NOMO-1 (cell line): ENCODE results near the gene PDHB.
"Not testable (repeated sequence)": the region's sequence is repeated elsewhere in the genome, so short reads cannot be mapped to it uniquely, and the experiment has no call there.

Experiments
- DNase-seq, 2 experiments: peaks; one replicate each; lab custom pipeline; 2025; ENCODE audit not compliant: unreplicated experiment in 2 of 2; lab: John Stamatoyannopoulos, UW

PDHB gene

GRCh38 chr3:58440996-58441355 lies 7.3 kb upstream of the PDHB start:
- not testable (repeated sequence) for DNase-seq

DNA sequence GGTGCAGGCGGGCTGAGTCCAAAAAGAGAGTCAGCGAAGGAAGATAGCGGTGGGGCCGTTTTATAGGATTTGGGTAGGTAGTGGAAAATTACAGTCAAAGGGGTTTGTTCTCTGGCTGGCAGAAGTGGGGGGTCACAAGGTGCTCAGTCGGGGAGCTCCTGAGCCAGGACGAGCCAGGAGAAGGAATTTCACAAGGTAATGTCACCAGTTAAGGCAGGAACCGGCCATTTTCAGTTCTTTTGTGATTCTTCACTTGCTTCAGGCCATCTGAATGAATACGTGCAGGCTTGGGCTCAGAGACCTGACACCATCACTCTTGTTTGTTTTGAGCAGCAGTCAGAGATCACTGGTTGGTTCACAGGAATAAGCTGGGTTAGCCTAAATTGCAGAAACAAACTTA lies 3.6 kb upstream of the PDHB start:
- DNase-seq, result not testable (repeated sequence)

GRCh38 chr3:58434990-58435389 lies 1.4 kb upstream of the PDHB start:
- DNase-seq, result no peak

DNA sequence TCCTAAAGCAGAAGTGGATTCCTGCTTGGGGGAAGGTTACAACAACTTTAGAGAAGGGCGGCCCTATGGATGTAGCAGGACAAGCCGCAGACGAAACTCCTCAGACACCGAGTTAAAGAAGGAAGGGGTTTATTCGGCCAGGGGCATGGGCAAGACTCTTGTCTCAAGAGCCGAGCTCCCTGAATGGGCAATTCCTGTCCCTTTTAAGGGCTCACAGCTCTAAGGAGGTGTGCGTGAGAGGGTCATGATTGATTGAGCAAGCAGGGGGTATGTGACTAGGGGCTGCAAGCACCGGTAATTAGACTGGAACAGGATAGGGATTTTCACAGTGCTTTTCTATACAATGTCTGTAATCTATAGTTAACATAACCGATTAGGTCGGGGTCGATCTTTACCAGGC lies 879 bp upstream of the PDHB start:
- no peak for DNase-seq

GRCh38 chr3:58434168-58434504 lies 504 bp upstream of the PDHB start:
- DNase-seq, result no peak

DNA sequence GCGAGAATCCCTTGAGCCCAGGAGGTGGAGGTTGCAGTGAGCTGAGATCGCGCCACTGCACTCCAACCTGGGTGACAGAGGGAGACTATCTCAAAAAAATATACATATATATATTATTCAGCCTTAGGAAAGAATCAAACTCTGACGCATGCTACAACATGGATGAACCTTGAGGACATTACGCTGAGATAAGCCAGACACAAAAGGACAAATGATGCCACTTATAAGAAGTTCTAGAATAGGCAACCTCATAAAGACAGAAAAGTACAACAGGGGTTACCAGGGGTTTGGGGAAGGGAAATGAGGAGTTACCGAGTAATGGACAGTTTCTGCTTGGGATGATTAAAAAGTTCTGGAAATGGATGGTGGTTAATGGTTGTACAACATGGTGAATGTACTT lies 727 bp downstream of the PDHB start:
- DNase-seq, result no peak

- no peak for DNase-seq
These were observed 4.0 kb downstream of the PDHB start for GRCh38 chr3:58429657-58430056.

DNA sequence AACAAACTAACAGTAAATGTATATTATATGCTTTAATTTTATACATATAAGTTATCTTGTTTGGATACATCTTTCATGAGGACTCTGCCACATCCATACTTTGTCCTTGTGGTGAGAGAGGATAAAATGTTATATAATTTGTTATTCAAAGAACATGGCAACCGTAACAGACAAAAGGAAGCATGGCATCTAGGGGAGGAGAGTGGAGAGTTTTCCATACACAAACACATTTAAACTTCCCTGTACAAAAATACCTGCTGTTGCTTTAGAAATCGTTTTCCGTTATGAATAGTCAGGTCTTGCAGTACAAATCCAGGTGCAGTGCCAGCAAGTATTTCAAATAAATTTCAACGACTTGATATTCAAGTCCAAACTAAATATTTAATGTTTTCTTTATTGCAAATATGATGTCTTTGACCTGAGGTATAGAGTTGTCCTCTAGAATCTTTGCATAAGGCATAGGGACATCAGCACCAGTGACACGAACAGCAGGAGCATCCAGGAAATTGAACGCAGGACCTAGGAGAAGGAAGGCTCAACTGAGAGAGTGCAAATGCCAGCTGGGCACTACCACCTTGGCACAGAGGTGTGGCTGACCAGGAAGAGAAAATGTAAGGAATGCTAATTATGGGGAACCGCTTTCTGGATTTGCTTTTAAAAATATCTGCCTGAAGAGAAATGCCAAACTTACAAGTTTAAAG lies 5.8 kb downstream of the PDHB start:
- DNase-seq, result no peak

DNA sequence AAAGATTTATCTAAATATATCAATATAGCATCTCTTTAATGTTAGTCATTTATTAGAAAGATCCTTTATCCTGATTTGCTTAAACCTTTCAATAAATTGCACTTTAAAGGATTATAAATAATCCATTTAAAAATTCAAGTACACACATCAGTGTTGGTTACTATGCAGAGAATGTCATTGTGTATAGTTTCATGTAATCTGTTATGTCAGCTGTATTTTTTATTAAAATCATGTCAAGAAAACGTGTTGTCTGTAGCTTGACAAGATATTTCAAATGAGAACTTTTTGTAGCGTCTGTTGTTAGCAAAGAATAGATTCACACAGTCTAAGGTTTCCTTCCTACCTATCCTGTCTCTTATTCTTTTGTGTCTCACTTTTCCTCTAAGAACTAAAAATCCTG lies 7.8 kb downstream of the PDHB start:
- no peak for DNase-seq

DNA sequence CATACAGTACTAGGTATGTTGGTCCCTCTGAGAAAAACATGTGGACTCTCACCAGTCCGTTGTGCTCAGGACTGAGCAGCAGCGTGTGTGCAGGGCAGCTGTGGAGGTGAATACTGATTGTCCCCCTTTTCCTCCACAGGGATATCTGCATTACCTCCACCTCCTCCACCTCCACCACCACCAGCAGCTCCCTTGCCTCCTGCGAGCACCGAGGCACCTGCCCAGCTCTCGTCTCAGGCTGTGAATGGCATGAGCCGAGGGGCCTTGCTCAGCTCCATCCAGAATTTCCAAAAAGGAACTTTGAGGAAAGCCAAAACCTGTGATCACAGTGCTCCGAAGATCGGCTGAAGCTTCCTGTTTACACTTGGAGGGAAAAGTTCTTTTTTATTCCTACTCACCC lies 9.0 kb downstream of the PDHB start:
- DNase-seq, result no peak

GRCh38 chr3:58422756-58423325 lies 10.8 kb downstream of the PDHB start:
- no peak for DNase-seq

GRCh38 chr3:58421004-58421403 lies 12.6 kb downstream of the PDHB start:
- DNase-seq, result no peak

DNA sequence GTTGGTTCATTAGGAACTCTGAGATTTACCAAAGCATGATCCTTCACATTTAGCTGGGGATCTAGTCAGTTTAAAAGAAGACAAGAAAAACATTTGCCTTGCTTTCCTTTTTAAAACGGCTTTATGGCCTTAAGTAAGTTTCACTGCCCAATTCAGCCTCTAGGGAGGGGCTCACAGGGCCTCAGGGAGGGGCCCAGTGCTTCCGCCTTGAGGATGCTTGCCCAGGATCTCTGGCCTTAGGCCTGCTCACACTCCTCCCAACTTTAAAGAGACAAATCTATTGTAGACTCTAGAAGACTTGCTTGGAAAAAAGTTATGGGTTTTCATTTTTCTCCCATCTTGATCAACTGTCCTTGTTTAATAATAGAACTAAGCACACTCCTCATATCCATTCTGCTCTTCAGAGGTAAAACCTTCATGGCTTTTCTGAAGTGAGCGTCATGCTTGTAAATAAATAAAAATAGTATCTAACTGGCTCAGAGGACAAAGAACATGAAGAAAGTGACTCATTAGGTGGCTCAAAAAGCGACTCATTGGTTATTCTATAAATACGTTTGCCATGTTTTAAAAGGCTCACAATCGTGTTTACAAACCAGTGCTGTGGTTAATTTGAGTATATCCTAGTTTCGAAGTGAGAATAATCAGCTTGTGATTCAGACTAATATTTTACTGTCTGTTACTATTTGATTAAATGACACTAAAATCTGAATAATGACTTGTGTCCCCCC lies 13.7 kb downstream of the PDHB start:
- no peak for DNase-seq

GRCh38 chr3:58418227-58418626 lies 15.4 kb downstream of the PDHB start:
- no peak for DNase-seq

DNA sequence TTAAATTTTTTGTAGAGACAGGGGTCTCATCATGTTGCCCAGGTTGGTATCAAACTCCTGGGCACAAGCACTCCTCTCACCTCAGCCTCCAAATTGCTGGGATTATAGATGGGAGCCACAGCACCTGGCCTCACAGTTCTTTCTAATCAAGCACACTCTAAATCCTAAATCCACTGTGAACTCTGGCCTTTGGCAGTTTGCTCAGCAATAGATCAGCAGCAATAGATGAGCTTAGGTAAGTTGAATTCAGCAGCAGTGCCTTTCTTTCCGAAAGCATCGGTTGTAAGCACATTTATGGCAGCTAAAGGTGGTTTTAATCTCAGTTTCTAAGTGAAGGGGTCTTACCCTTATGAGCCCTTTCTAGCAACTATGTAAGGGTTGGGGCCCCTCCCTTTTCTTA lies 16.6 kb downstream of the PDHB start:
- no peak for DNase-seq

GRCh38 chr3:58416191-58416590 lies 17.4 kb downstream of the PDHB start:
- no peak for DNase-seq

DNA sequence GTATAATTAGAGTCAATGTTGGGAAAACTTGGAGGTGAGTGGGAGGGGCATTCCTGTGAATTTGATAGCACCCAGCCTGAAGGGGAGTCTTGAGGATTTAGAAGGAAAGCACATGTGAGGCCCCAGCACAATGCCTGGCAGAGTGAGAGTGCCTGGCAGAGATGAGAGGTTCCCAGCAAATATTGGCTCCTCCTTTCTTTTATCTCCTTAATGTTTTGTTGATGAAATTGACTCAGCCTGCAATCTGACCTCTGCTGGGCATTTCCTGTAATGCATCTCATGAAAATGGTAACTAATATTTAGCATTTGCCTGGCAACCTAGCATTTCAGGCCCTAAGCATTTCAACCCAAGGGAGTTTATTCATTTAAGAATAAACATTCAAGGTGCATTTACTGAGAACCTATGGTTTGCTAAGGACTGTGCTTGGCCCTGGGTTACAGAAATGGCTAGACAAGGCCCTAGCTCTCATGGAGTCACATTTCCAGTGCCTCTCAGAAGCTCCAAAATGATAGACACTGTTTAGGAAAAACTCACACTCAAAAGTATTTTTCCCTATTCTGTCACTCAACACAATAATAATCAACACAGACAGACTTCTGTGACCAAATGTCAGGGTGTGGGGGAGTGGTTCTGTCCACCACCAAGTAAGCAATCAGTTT lies 19.0 kb downstream of the PDHB start:
- DNase-seq, result peak; percentile 35 to 67

DNA sequence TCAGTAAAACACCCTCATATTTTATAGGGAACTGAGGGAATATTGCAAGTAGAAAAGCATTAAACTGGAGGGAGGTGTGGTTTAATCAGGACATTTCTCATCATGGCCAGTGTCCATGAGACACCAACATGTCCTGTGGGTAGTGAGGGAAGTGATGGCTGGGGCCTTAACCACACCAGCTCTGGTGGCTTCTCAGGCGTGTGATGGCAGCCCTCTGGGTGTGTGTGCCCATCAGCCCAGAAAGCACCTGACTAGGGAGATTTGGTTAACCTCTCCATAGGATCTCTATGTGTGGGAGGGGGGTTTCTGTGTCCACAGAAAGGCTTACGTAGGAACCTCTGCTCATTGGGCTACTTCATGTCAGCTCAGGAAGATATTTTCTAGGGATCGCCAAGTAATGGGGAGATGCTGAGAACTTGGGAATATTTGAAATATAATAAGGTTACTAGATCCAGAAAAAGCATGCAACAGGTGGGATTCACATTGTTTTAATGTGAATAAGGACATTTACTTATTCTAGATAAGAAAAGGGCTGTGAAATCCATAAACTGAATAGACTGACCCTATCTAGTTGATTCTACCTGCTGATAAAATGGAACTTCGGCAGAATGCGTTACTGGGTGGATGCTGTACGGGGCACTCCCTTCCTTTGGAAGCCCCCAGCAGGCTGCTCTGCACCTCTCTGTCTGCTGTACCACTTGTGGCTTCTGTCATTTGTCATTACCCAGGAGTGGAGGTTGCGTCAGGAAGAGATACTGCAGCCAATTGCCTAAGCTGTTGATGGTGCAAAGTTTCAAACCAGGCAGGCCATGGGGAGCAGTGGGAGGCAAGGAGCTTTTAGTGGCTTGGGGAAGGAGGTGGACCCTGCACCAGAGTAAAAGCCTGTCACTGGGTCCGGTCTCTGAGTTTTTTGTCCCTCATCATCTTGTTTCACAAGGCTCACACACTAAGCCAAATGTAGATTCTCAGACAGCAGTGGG lies 21.5 kb downstream of the PDHB start:
- no peak for DNase-seq

DNA sequence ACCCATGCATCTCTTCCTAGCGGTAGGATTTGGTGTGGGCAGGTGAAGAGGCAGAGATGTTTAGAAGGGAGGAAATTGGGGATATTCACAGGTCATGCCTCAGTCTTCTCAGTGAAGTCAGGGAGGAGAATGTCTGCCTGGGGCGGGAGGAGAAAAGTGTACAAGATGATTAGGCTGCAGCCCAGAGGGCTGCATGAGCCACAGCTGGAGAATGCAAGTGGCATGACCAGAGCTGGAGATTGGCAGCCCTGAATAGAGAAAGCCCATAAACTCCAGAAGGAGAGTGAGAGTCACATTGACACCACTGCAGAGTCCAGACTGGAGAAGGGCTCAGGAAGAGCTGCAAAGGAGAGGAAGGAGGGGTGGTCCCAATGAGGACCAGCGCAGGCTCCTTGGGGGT lies 22.6 kb downstream of the PDHB start:
- no peak for DNase-seq

DNA sequence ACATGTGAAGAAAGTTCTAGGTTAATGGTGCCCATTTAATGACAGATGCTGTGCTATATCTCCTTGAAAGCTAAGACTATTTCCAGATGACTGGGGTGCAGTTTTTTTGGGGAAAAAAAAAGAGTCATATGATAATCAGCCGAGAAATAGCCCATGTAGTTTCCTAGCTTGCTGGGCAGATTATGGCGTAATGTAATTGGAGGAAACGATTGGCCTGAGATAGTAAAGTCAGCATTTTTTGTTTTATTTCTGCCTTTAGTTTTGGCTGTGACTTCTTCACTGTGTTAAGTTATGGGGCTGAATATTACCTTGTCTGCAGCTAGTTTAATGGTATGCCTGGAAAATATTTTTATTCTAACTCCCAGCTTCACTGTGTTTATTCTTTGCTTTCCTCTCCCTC lies 24.0 kb downstream of the PDHB start:
- DNase-seq, result peak in 1 of 2 experiments; percentile 18

DNA sequence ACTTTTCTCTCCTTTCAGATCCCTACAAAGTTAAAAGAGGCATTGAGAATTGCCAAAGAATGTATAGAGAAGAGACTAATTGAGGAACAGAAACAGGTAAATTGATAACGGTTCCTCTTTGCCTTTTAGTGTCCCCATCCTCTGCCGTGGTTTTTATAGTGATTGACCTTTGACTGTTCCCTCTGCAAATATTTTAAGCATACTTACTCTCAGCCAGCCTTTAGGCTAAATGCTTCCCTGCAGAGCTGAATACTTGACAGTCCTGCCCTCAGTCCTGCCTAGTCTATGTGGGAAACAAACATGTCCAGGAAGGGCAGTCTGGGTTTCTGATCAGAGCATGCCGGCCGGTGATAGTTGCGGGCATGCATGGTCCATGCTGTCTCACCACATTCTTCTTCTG lies 24.7 kb downstream of the PDHB start:
- DNase-seq, result peak in 1 of 2 experiments; percentile 56
